ENCODE data around the gene SULT2A1.

DNA sequence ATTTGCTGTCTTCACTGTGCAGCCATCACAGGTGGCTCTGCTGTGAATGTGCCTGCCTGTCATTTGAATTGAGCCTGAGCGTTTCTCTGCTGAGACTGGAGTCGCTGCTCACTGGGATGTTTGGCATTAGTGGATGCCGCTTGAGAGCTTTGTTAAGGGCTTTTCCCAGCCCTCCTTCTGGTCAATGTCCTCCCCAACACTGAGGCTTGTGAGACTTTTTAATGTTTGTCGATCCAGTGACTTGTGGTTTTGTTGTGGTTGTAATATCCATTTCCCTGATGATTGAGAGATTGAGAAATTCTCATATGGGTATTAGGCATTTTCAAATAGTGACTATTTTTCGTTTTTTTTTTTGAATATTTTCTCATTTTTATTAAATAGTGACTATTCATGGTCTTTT is 24.5 kb downstream of the SULT2A1 start:
- TF ChIP-seq CTCF (IDR thresholded peaks at IDR 0.05) (no peak), EZH2 (IDR thresholded peaks at IDR 0.05) (no peak), EZH2phosphoT487 (IDR thresholded peaks at IDR 0.05) (no peak)

Measured in neural progenitor cell (in vitro differentiated cells).